ENCODE data around the gene SUPT3H.
"Not testable (repeated sequence)": the region's sequence is repeated elsewhere in the genome, so short reads cannot be mapped to it uniquely, and the experiment has no call there.

SUPT3H gene

GRCh38 chr6:45323656-45324224 is 54.0 kb downstream of the SUPT3H start:
- no peak for DNase-seq (ENCODE audit: low read depth, low spot score)

GRCh38 chr6:45320349-45320748 is 57.4 kb downstream of the SUPT3H start:
- DNase-seq (ENCODE audit: low read depth, low spot score) = no peak

- DNase-seq (ENCODE audit: low read depth, low spot score) = no peak
These were observed 63.6 kb downstream of the SUPT3H start for GRCh38 chr6:45314146-45314545.

- DNase-seq (ENCODE audit: low read depth, low spot score) = no peak
These were observed 67.5 kb downstream of the SUPT3H start for GRCh38 chr6:45310118-45310788.

- no peak for DNase-seq (ENCODE audit: low read depth, low spot score)
These were observed 72.2 kb downstream of the SUPT3H start for GRCh38 chr6:45305546-45305945.

- DNase-seq (ENCODE audit: low read depth, low spot score) = no peak
These were observed 74.9 kb downstream of the SUPT3H start for GRCh38 chr6:45302832-45303231.

- no peak for DNase-seq (ENCODE audit: low read depth, low spot score)
These were observed 76.2 kb downstream of the SUPT3H start for GRCh38 chr6:45301348-45302142.

GRCh38 chr6:45300736-45301135 is 77.0 kb downstream of the SUPT3H start:
- DNase-seq (ENCODE audit: low read depth, low spot score) = no peak

- DNase-seq (ENCODE audit: low read depth, low spot score) = no peak
These were observed 78.6 kb downstream of the SUPT3H start for GRCh38 chr6:45299096-45299581.

- DNase-seq (ENCODE audit: low read depth, low spot score) = no peak
These were observed 80.4 kb downstream of the SUPT3H start for GRCh38 chr6:45297320-45297719.

- not testable (repeated sequence) for DNase-seq (ENCODE audit: low read depth, low spot score)
These were observed 83.6 kb downstream of the SUPT3H start for GRCh38 chr6:45294065-45294701.

GRCh38 chr6:45293306-45293705 is 84.4 kb downstream of the SUPT3H start:
- DNase-seq (ENCODE audit: low read depth, low spot score) = no peak

- no peak for DNase-seq (ENCODE audit: low read depth, low spot score)
These were observed 87.8 kb downstream of the SUPT3H start for GRCh38 chr6:45289751-45290514.

GRCh38 chr6:45286707-45287106 is 91.0 kb downstream of the SUPT3H start:
- DNase-seq (ENCODE audit: low read depth, low spot score) = not testable (repeated sequence)

GRCh38 chr6:45278367-45278766 is 99.4 kb downstream of the SUPT3H start:
- DNase-seq (ENCODE audit: low read depth, low spot score) = no peak

- not testable (repeated sequence) for DNase-seq (ENCODE audit: low read depth, low spot score)
These were observed 100.0 kb downstream of the SUPT3H start for GRCh38 chr6:45277741-45278140.

GRCh38 chr6:45275358-45275757 is 102.4 kb downstream of the SUPT3H start:
- no peak for DNase-seq (ENCODE audit: low read depth, low spot score)

- DNase-seq (ENCODE audit: low read depth, low spot score) = no peak
These were observed 105.1 kb downstream of the SUPT3H start for GRCh38 chr6:45272626-45273025.

GRCh38 chr6:45265246-45265645 is 112.5 kb downstream of the SUPT3H start:
- DNase-seq (ENCODE audit: low read depth, low spot score) = no peak

GRCh38 chr6:45260696-45261095 is 117.0 kb downstream of the SUPT3H start:
- DNase-seq (ENCODE audit: low read depth, low spot score) = no peak

All from brain pericyte (primary cell).